ENCODE measurements around the gene CEMIP. TPM values are rescaled to one million over a fixed set of nuclear protein-coding genes. Genes with fewer than 3 reads are reported as not detected.

The CEMIP gene
- total and polyA plus RNA-seq, 2 of the 4 experiments (the other 2 are of a cell fraction) = 63.8 to 78.0 TPM

DNA sequence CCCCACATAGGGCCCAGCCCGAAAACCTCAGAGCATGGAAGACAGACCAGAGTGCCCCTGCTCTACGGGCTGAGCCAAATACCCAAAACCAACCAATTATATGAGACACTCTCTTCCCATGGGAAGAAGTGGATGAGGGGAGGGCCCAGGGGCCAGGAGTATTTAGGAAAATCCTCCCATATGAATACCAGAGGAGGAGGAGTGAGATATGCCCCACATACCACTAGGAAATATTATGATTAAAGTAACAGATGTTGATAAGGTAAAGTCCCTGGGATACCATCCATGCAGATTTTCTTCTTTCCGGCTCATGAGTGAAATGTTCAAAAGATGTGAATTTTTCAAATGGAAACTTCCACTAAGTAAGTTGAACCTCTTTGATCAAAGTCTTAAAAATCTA lies 160.0 kb downstream of the CEMIP start:
- H2BK20ac ChIP-seq (ENCODE audit: low read depth, low read length) = no peak overlapping the region
- intact Hi-C loops (cut with micrococcal nuclease) (no loop called here), in situ Hi-C loops (cut with MboI; ENCODE audit: low sequenced_read_pairs) (no loop called here), dilution Hi-C loops (cut with HindIII; ENCODE audit: low sequenced_read_pairs, unreplicated experiment) (no loop called here)
- H3K23ac ChIP-seq (ENCODE audit: low read depth, low read length) = no peak overlapping the region
- H3K4me3 ChIP-seq (ENCODE audit: insufficient read depth, low read depth, low read length) = no peak overlapping the region
- H4K5ac ChIP-seq (ENCODE audit: low read depth, low read length) = no peak overlapping the region
- no peak overlapping the region for H3K18ac ChIP-seq (ENCODE audit: low read depth, low read length)
- peaks cover 27% of the 10 kb centered on the region for H3K9me1 ChIP-seq (ENCODE audit: insufficient read depth, low read length)
- ATAC-seq (ENCODE audit: low read depth) (no peak), DNase-seq (no peak)
- ChIA-PET POLR2A (ENCODE audit: unreplicated experiment) (no interaction called here), CTCF (interaction anchor here (1.0 kb wide), 1 partner anchor 30 kb away, joined by 4 read pairs; no protein-coding TSS in a partner anchor)
- no peak overlapping the region for H3K4me2 ChIP-seq (ENCODE audit: low read depth, low read length)
- H4K20me1 ChIP-seq (ENCODE audit: insufficient read depth, low read length) = peaks cover 41% of the 10 kb centered on the region; the same call in 1 of the 2 replicates
- H4K91ac ChIP-seq (ENCODE audit: insufficient read depth, low read depth, low read length) = no peak overlapping the region
- H2BK5ac ChIP-seq (ENCODE audit: low read depth, low read length, poor library complexity, severe bottlenecking) = no peak overlapping the region
- H3K9me3 ChIP-seq (ENCODE audit: control insufficient read depth, insufficient read depth, low read length) = no peaks in the 10 kb centered on the region
- H2BK15ac ChIP-seq (ENCODE audit: low read depth, low read length) = no peak overlapping the region
- peaks cover 82% of the 10 kb centered on the region for H3K36me3 ChIP-seq (ENCODE audit: control insufficient read depth, insufficient read depth, low read length)
- 0 out of 4 replicates have a peak, but pooled peaks cover 0 to 4% of the 10 kb centered on the region in 2 experiments for H3K79me1 ChIP-seq (ENCODE audit: low read depth in 1 of 2, low read length in 2 of 2)
- no peak overlapping the region for H2AFZ ChIP-seq (replicated peaks; ENCODE audit: low read length, poor library complexity)
- no CpG with 5 or more reads among the region's 3 CpGs for WGBS, 2 experiments (ENCODE audit: extremely low coverage in 2 of 2, insufficient read length in 1 of 2)
- peaks cover 6% of the 10 kb centered on the region for H3K4me1 ChIP-seq (ENCODE audit: control insufficient read depth, insufficient read depth, low read length)
- H2BK120ac ChIP-seq (ENCODE audit: low read depth, low read length) = no peak overlapping the region
- H3K27me3 ChIP-seq (ENCODE audit: control insufficient read depth, insufficient read depth, low read length) = no peaks in the 10 kb centered on the region
- no peak overlapping the region for H2AK9ac ChIP-seq (replicated peaks; ENCODE audit: low read depth, low read length, poor library complexity)
- no TSS peak for BruUV-seq (replicated peaks)
- H2AK5ac ChIP-seq (ENCODE audit: low read depth, low read length) = no peak overlapping the region
- H4K8ac ChIP-seq (ENCODE audit: low read depth in 2 of 2, low read length in 2 of 2) = no peak overlapping the region
- TF ChIP-seq MAFK (IDR thresholded peaks at IDR 0.05; ENCODE audit: low read depth, low read length) (no peak), CHD1 (IDR thresholded peaks at IDR 0.05; ENCODE audit: low read depth, low read length) (no peak), RCOR1 (IDR thresholded peaks at IDR 0.05; ENCODE audit: insufficient replicate concordance, low read length) (no peak), SMC3 (IDR thresholded peaks at IDR 0.05; ENCODE audit: low read depth, low read length) (no peak), BHLHE40 (IDR thresholded peaks at IDR 0.05; ENCODE audit: low read depth, low read length) (no peak), FOS (IDR thresholded peaks at IDR 0.05; ENCODE audit: low read depth, low read length) (no peak), RFX5 (IDR thresholded peaks at IDR 0.05; ENCODE audit: low read depth, low read length) (no peak), MAZ (IDR thresholded peaks at IDR 0.05; ENCODE audit: borderline replicate concordance, low read depth, low read length) (no peak), RAD21 (IDR thresholded peaks at IDR 0.05; ENCODE audit: low read length) (no peak), POLR2A (IDR thresholded peaks at IDR 0.05; ENCODE audit: low read depth, low read length) (no peak)
- TF ChIP-seq, protein P1, sequence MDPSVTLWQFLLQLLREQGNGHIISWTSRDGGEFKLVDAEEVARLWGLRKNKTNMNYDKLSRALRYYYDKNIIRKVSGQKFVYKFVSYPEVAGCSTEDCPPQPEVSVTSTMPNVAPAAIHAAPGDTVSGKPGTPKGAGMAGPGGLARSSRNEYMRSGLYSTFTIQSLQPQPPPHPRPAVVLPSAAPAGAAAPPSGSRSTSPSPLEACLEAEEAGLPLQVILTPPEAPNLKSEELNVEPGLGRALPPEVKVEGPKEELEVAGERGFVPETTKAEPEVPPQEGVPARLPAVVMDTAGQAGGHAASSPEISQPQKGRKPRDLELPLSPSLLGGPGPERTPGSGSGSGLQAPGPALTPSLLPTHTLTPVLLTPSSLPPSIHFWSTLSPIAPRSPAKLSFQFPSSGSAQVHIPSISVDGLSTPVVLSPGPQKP (IDR thresholded peaks at IDR 0.05; ENCODE audit: borderline replicate concordance, low read depth, low read length) = no peak
- TF ChIP-seq, protein P2, sequence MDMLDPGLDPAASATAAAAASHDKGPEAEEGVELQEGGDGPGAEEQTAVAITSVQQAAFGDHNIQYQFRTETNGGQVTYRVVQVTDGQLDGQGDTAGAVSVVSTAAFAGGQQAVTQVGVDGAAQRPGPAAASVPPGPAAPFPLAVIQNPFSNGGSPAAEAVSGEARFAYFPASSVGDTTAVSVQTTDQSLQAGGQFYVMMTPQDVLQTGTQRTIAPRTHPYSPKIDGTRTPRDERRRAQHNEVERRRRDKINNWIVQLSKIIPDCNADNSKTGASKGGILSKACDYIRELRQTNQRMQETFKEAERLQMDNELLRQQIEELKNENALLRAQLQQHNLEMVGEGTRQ (IDR thresholded peaks at IDR 0.05; ENCODE audit: low read depth, low read length) = no peak
- TF ChIP-seq, protein P3, sequence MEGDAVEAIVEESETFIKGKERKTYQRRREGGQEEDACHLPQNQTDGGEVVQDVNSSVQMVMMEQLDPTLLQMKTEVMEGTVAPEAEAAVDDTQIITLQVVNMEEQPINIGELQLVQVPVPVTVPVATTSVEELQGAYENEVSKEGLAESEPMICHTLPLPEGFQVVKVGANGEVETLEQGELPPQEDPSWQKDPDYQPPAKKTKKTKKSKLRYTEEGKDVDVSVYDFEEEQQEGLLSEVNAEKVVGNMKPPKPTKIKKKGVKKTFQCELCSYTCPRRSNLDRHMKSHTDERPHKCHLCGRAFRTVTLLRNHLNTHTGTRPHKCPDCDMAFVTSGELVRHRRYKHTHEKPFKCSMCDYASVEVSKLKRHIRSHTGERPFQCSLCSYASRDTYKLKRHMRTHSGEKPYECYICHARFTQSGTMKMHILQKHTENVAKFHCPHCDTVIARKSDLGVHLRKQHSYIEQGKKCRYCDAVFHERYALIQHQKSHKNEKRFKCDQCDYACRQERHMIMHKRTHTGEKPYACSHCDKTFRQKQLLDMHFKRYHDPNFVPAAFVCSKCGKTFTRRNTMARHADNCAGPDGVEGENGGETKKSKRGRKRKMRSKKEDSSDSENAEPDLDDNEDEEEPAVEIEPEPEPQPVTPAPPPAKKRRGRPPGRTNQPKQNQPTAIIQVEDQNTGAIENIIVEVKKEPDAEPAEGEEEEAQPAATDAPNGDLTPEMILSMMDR (conservative IDR thresholded peaks at IDR 0.05; ENCODE audit: low read depth, low read length) = no peak
- no peak overlapping the region for H3K4ac ChIP-seq (ENCODE audit: low read depth, low read length)
- H3K56ac ChIP-seq (ENCODE audit: extremely low read depth, insufficient read depth, low read length) = no peak overlapping the region
- no peak overlapping the region for H3K9ac ChIP-seq (ENCODE audit: low read depth, low read length)
- H3K27ac ChIP-seq (ENCODE audit: insufficient read depth, low read length) = no peak overlapping the region
- H3K14ac ChIP-seq (replicated peaks; ENCODE audit: low read depth, low read length) = no peak overlapping the region

Measured in IMR-90 (cell line).